IPS DF 19.7 (cell line): Measurements from ENCODE around the gene AIFM3.

Source experiments
- DNase-seq: peaks from one replicate; pipeline ENCODE4 v3.0.0-alpha.2; 2013; ENCODE audit warnings: low read depth, low spot score

The AIFM3 gene

DNA sequence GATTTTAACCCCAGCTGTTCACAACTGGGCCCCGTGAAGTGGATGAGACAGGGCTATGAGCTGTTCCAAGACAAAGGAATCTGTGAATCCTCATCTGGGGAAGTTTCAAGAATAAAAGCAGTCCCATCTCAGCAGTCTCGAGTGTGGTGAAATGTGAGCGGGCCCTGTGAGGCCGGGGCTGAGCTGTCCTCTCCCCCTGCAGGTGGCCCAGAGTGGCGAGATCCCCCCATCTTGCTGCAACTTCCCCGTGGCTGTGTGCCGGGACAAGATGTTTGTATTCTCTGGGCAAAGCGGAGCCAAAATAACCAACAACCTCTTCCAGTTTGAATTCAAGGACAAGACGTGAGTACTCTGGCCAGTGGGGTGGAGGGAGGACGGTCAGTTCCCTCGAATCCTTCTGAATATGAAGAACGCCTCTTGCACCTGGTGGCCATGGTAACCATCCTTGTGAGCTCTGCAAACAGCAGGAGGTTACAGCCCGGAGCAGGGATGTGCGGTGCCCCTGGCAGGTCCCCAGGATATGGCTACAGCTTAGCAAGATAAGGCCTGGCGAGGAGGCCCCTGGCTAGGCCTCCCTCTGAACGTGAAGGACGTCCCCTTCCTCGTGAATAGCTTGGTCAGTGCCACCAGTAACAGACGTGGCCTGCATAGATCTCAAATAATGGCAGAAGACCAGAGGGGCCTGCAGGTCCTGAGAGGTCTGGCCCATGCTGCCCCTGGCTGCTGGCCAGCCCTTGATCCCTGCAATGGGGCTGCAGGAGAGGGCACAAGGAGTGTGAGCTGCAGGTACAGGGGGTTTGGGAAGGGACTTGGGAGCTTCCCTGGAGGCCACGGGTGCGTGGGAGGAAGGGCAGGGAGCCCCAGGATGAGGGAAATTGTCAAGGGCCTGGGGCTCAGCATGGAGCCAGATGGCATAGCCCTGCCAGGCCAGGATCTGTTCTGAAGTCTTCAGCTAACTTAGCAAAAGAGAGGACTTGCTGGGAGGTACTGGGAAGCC is 23.4 kb downstream of the AIFM3 start:
- no peak for DNase-seq

DNA sequence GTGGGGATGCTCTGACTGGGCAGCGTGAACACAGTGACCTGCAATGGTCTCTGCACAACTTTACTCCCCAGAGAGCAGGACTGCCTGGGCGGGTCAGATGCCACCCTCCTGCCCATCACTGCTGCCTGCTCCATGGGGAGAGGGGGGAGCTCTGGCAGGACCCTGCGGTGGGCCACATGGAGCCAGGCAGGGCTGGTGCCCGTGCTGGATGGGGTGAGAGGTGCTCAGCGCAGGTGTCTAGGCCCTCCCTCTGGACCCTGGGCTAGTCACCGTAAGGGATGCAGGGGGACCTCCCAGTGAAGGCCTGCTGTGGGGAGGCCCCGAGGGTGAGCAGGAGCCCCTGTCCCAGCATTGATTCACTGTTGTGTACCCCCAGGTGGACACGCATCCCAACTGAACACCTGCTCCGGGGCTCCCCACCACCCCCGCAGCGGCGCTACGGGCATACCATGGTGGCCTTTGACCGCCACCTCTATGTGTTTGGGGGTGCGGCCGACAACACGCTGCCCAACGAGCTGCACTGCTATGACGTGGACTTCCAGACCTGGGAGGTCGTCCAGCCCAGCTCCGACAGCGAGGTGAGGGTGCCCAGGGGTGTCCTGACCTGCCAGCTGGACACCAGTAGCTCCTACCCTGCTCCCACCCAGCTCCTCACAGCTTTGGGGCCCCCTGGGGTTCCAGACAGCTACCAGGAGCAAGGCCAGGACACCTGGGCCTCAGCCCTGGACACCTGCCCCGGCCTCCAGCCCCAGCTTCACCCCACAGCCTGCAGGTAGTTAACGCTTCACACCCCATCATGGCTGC is 24.4 kb downstream of the AIFM3 start:
- DNase-seq: no peak

- DNase-seq: no peak
Observed at GRCh38 chr22:20992056-20992442, 25.0 kb downstream of the AIFM3 start.

DNA sequence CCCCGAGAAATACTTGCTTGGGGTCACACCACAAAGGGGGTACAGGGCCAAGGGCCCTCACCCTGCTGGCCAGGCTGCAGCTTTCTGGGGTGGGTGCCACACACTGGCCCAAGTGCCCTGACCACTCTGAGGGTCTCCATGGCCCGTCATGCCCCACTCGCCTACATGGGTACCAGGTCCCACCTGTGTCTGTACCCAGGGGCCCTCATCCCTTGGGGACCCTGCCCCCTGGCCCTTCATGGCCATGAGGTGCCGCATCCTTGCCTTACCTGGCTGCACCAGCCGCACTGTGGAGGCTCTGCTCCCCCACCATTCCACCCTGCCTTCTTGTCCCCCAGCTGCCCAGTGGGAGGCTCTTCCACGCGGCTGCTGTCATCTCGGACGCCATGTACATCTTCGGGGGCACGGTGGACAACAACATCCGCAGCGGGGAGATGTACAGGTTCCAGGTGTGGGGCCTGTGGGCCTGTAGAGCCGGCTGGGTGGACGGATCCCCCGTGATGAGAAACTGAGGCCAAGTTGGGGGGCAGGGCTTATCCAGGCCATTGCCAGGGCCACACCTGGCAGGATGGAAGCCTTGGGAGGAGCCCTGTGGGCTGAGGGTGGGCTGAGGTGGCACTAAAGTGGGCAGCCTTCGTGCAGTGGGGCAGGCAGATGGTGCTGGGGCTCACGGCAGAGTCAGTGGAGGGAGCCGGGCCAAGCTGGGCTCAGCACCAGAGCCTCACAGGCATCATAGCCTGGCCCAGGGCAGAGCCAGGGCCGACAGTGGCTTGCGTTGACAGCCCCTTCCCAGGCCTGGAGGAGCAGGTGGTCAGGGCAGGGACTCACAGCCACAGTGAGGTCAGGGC is 25.6 kb downstream of the AIFM3 start:
- DNase-seq: no peak

- no peak for DNase-seq
Observed at GRCh38 chr22:20993304-20994127, 26.5 kb downstream of the AIFM3 start.

- DNase-seq: no peak
Observed at GRCh38 chr22:20994128-20994901, 27.3 kb downstream of the AIFM3 start.

- DNase-seq: no peak
Observed at GRCh38 chr22:20994902-20995241, 27.8 kb downstream of the AIFM3 start.

- no peak for DNase-seq
Observed at GRCh38 chr22:20995329-20996030, 28.4 kb downstream of the AIFM3 start.

GRCh38 chr22:20996031-20996410 is 29.0 kb downstream of the AIFM3 start:
- no peak for DNase-seq

- no peak for DNase-seq
Observed at GRCh38 chr22:20996598-20997535, 29.8 kb downstream of the AIFM3 start.

DNA sequence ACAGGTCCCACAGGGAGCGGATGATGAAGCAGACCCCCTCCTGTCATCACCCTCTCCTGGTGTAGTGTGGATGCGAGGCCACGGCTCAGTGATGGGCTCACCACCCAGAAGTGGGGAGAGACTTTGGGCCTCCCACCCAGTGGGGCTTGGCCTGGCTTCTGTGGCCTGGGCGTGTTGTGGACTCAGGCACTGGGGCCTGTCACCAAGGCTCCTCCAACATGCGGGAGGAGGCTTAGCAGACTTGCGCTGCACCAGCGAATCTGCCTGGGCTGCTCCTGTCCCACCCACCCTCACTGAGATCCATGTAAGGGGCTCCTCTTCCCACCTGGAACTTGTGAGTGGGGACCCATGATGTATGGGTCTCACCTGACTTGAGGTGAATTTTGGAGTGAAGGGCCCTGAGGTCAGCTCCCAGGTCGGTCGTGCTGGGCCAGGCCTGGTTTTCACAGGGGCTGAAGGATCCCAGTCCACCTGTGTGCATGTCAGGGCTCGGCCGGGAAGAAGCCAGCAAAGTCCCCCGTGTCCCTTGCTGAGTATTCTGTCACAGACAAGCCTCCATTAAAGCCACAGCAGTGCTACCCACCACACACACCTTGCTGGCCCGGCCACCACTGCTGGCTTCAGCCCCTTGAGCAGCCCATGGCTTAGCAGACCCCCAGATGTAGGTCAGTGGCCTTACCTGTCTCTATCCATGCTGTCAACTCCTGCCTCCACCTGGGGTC is 30.6 kb downstream of the AIFM3 start:
- no peak for DNase-seq

GRCh38 chr22:20998411-20999336 is 31.6 kb downstream of the AIFM3 start:
- no peak for DNase-seq

GRCh38 chr22:20999350-21000206 is 32.5 kb downstream of the AIFM3 start:
- no peak for DNase-seq

DNA sequence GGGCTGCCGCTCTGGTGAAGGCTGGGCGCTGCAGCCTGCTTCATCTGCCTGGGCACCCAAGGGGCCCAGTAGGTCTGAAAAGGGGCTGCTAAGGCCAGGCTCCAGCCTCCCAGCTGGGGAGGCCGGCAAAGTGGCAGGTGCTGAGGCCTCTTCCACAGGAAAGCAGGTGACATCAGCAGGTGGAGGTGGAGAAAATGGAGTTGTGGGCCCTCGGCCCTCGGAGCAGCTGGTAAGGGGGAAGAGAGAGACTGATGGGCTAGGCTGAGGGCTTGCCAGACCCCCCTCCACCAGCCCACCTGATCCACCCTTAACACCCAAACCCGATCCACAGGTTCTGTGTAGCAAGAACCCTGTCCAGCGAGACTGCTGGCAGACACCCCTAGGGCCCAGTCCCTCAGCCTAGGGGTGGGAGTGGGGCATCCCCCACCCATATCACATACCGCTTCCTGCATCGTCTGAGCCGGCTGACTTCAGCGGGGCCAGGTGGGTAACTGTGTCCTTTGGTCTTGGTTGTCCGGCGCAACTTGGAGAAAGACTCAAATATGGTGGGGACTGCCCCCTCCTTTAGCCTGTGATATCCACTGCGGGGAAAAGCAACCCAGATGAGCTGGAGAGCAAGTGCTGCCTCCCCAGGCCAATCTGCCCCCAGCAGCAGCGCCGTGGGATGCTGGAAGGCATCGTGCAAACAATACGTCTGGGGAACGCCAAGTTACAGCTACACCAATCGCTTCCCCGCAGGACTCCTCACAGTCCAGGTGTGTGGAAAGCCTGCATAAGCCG is 33.3 kb downstream of the AIFM3 start:
- no peak for DNase-seq
